HG03108 (cell line): Measurements from ENCODE around the gene NFE2L3.
A peak's percentile ranks its signal among the peaks of the same experiment; 100 is the strongest.
"Not testable (repeated sequence)": the region's sequence is repeated elsewhere in the genome, so short reads cannot be mapped to it uniquely, and the experiment has no call there.

Source experiments
- ATAC-seq: cut with Tn5 transposase; IDR thresholded peaks from one replicate; pipeline ENCODE4 v1.9.1; 2021; ENCODE audit warnings: moderate library complexity; ENCODE audit not compliant: unreplicated experiment

Gene NFE2L3

GRCh38 chr7:26151953-26152781 lies at the start of gene NFE2L3:
Gene NFE2L3, plus strand, starts transcription at chr7:26152198. Its CDS starts 301 bp downstream, at chr7:26152499.
- peak; percentile 71 for ATAC-seq

- no peak for ATAC-seq
These were observed 48.4 kb upstream of the NFE2L3 start for GRCh38 chr7:26103596-26103995.

- ATAC-seq, result no peak
These were observed 46.8 kb upstream of the NFE2L3 start for GRCh38 chr7:26105236-26105635.

GRCh38 chr7:26105931-26106330 lies 46.1 kb upstream of the NFE2L3 start:
- no peak for ATAC-seq

GRCh38 chr7:26112203-26112740 lies 39.7 kb upstream of the NFE2L3 start:
- no peak for ATAC-seq

GRCh38 chr7:26115650-26116049 lies 36.3 kb upstream of the NFE2L3 start:
- no peak for ATAC-seq

GRCh38 chr7:26117142-26117807 lies 34.7 kb upstream of the NFE2L3 start:
- ATAC-seq, result no peak

- no peak for ATAC-seq
These were observed 34.0 kb upstream of the NFE2L3 start for GRCh38 chr7:26117970-26118369.

GRCh38 chr7:26122745-26123144 lies 29.3 kb upstream of the NFE2L3 start:
- no peak for ATAC-seq

- not testable (repeated sequence) for ATAC-seq
These were observed 27.2 kb upstream of the NFE2L3 start for GRCh38 chr7:26124775-26125174.

GRCh38 chr7:26127411-26127810 lies 24.6 kb upstream of the NFE2L3 start:
- ATAC-seq, result peak; percentile 58

- no peak for ATAC-seq
These were observed 20.9 kb upstream of the NFE2L3 start for GRCh38 chr7:26131056-26131589.

- no peak for ATAC-seq
These were observed 16.9 kb upstream of the NFE2L3 start for GRCh38 chr7:26135076-26135475.

GRCh38 chr7:26135551-26135950 lies 16.4 kb upstream of the NFE2L3 start:
- no peak for ATAC-seq

GRCh38 chr7:26136831-26137230 lies 15.2 kb upstream of the NFE2L3 start:
- ATAC-seq, result no peak

GRCh38 chr7:26140380-26140779 lies 11.6 kb upstream of the NFE2L3 start:
- ATAC-seq, result no peak

- no peak for ATAC-seq
These were observed 10.9 kb upstream of the NFE2L3 start for GRCh38 chr7:26141077-26141476.

GRCh38 chr7:26143298-26144048 lies 8.5 kb upstream of the NFE2L3 start:
- no peak for ATAC-seq

GRCh38 chr7:26144184-26145080 lies 7.6 kb upstream of the NFE2L3 start:
- no peak for ATAC-seq

- ATAC-seq, result no peak
These were observed 6.8 kb upstream of the NFE2L3 start for GRCh38 chr7:26145238-26145637.
